ENCODE measurements around the gene RPS27.

- no peak for TF ChIP-seq TAF1 (conservative IDR thresholded peaks at IDR 0.05)
- TF ChIP-seq, protein P1, sequence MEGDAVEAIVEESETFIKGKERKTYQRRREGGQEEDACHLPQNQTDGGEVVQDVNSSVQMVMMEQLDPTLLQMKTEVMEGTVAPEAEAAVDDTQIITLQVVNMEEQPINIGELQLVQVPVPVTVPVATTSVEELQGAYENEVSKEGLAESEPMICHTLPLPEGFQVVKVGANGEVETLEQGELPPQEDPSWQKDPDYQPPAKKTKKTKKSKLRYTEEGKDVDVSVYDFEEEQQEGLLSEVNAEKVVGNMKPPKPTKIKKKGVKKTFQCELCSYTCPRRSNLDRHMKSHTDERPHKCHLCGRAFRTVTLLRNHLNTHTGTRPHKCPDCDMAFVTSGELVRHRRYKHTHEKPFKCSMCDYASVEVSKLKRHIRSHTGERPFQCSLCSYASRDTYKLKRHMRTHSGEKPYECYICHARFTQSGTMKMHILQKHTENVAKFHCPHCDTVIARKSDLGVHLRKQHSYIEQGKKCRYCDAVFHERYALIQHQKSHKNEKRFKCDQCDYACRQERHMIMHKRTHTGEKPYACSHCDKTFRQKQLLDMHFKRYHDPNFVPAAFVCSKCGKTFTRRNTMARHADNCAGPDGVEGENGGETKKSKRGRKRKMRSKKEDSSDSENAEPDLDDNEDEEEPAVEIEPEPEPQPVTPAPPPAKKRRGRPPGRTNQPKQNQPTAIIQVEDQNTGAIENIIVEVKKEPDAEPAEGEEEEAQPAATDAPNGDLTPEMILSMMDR (IDR thresholded peaks at IDR 0.05; ENCODE audit: low read depth, low read length, missing input control) = no peak
- no peak for TF ChIP-seq FOXA1 (IDR thresholded peaks at IDR 0.05)
- TF ChIP-seq, protein P2, sequence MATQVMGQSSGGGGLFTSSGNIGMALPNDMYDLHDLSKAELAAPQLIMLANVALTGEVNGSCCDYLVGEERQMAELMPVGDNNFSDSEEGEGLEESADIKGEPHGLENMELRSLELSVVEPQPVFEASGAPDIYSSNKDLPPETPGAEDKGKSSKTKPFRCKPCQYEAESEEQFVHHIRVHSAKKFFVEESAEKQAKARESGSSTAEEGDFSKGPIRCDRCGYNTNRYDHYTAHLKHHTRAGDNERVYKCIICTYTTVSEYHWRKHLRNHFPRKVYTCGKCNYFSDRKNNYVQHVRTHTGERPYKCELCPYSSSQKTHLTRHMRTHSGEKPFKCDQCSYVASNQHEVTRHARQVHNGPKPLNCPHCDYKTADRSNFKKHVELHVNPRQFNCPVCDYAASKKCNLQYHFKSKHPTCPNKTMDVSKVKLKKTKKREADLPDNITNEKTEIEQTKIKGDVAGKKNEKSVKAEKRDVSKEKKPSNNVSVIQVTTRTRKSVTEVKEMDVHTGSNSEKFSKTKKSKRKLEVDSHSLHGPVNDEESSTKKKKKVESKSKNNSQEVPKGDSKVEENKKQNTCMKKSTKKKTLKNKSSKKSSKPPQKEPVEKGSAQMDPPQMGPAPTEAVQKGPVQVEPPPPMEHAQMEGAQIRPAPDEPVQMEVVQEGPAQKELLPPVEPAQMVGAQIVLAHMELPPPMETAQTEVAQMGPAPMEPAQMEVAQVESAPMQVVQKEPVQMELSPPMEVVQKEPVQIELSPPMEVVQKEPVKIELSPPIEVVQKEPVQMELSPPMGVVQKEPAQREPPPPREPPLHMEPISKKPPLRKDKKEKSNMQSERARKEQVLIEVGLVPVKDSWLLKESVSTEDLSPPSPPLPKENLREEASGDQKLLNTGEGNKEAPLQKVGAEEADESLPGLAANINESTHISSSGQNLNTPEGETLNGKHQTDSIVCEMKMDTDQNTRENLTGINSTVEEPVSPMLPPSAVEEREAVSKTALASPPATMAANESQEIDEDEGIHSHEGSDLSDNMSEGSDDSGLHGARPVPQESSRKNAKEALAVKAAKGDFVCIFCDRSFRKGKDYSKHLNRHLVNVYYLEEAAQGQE (IDR thresholded peaks at IDR 0.05) = no peak
Measured at GRCh38 chr1:153958961-153959260, 31.7 kb upstream of the RPS27 start.

Data from liver (tissue), 3 donors.